Vagina (tissue), 2 donors: ENCODE measurements around the gene DNAH8.

Experiments
- CTCF ChIP-seq, 3 experiments: fragments of 450-650 bp in 2 of 3; fragments of 200-600 bp in 1 of 3; sonication (generic) in 1 of 3; IDR thresholded peaks; one replicate each; pipeline ENCODE4 v1.5.1; 2017 to 2019; ENCODE audit warnings: antibody characterized with exemption in 3 of 3, mild to moderate bottlenecking in 2 of 3, moderate library complexity in 2 of 3
- POLR2A ChIP-seq, 2 donors: fragments of 450-650 bp; IDR thresholded peaks; one replicate each; pipeline ENCODE4 v1.6.1; 2017; ENCODE audit warnings: antibody characterized with exemption in 2 of 2, mild to moderate bottlenecking in 2 of 2, moderate library complexity in 2 of 2

DNA sequence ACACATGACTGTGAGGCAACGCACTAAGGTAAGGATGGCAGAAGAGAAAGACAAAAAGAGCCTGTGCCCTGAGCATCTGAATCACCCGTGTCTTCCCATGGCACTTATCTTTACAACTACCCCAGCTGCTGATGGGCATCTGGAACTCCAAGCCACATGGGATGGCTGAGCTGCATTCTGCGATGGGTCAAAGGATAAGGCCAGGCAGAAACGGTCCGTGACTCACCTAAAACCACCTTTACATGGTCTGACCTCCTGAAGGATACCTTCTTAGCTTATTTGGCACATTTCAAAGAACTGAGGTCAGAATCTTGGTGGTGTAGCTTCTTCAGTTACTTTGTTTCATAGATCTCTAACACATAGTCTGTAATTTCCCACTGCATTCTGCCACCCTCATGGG, 99.7 kb downstream of the DNAH8 start:
- no peak for TF ChIP-seq CTCF (IDR thresholded peaks at IDR 0.05)
- TF ChIP-seq POLR2A (IDR thresholded peaks at IDR 0.05) = no peak
